Measurements from ENCODE around the gene SLC35C1. TPM values are rescaled to one million over a fixed set of nuclear protein-coding genes. Genes with fewer than 3 reads are reported as not detected.

The SLC35C1 gene
- total RNA-seq, 1 donor from 2014 or later, result 19.8 TPM

GRCh38 chr11:45777127-45777969 is 27.6 kb upstream of the SLC35C1 start:
- TF ChIP-seq, protein P1, sequence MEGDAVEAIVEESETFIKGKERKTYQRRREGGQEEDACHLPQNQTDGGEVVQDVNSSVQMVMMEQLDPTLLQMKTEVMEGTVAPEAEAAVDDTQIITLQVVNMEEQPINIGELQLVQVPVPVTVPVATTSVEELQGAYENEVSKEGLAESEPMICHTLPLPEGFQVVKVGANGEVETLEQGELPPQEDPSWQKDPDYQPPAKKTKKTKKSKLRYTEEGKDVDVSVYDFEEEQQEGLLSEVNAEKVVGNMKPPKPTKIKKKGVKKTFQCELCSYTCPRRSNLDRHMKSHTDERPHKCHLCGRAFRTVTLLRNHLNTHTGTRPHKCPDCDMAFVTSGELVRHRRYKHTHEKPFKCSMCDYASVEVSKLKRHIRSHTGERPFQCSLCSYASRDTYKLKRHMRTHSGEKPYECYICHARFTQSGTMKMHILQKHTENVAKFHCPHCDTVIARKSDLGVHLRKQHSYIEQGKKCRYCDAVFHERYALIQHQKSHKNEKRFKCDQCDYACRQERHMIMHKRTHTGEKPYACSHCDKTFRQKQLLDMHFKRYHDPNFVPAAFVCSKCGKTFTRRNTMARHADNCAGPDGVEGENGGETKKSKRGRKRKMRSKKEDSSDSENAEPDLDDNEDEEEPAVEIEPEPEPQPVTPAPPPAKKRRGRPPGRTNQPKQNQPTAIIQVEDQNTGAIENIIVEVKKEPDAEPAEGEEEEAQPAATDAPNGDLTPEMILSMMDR (IDR thresholded peaks at IDR 0.05; ENCODE audit: insufficient read depth, low read length, poor library complexity, severe bottlenecking), result no peak
- no peak for DNase-seq (ENCODE audit: low read depth)
- Histone ChIP-seq H3K27me3 (ENCODE audit: control insufficient read depth, insufficient read depth, low read length) (peaks cover 3% of the 10 kb centered on the region), H3K36me3 (ENCODE audit: control insufficient read depth, insufficient read depth, low read length) (no peaks in the 10 kb centered on the region), H3K4me3 (ENCODE audit: low read depth, low read length) (no peak overlapping the region)

GRCh38 chr11:45778341-45778740 is 26.6 kb upstream of the SLC35C1 start:
- TF ChIP-seq, protein P1 (IDR thresholded peaks at IDR 0.05; ENCODE audit: insufficient read depth, low read length, poor library complexity, severe bottlenecking), result no peak
- H3K4me3 ChIP-seq (ENCODE audit: low read depth, low read length), result no peak overlapping the region
- H3K36me3 ChIP-seq (ENCODE audit: control insufficient read depth, insufficient read depth, low read length), result no peaks in the 10 kb centered on the region
- DNase-seq (ENCODE audit: low read depth), result no peak
- peaks cover 3% of the 10 kb centered on the region for H3K27me3 ChIP-seq (ENCODE audit: control insufficient read depth, insufficient read depth, low read length)

DNA sequence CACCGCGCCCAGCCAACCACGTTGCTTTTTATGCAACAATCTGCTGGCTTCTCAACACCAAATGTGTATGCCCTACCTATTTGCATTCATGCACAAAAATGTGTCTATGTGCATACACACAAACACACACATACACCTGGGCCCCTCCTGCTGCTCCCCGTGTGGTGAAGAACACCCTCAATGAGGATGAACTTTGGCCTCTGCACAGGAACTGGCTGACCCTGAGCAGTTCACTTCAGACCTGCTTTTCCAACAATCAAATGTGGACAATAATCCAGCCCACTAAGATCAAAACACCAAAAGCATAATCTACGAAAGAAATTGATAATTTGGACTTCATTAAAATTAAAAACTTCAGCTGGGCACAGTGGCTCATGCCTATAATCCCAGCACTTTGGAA is 25.3 kb upstream of the SLC35C1 start:
- no peak for DNase-seq (ENCODE audit: low read depth)
- Histone ChIP-seq H3K4me3 (ENCODE audit: low read depth, low read length) (no peak overlapping the region), H3K27me3 (ENCODE audit: control insufficient read depth, insufficient read depth, low read length) (no peaks in the 10 kb centered on the region), H3K36me3 (ENCODE audit: control insufficient read depth, insufficient read depth, low read length) (no peaks in the 10 kb centered on the region)
- TF ChIP-seq, protein P1 (IDR thresholded peaks at IDR 0.05; ENCODE audit: insufficient read depth, low read length, poor library complexity, severe bottlenecking), result no peak

- no peaks in the 10 kb centered on the region for H3K36me3 ChIP-seq (ENCODE audit: control insufficient read depth, insufficient read depth, low read length)
- H3K27me3 ChIP-seq (ENCODE audit: control insufficient read depth, insufficient read depth, low read length), result no peaks in the 10 kb centered on the region
- H3K4me3 ChIP-seq (ENCODE audit: low read depth, low read length), result no peak overlapping the region
- TF ChIP-seq, protein P1 (IDR thresholded peaks at IDR 0.05; ENCODE audit: insufficient read depth, low read length, poor library complexity, severe bottlenecking), result no peak
- no peak for DNase-seq (ENCODE audit: low read depth)
Observed at GRCh38 chr11:45786272-45786671, 18.7 kb upstream of the SLC35C1 start.

DNA sequence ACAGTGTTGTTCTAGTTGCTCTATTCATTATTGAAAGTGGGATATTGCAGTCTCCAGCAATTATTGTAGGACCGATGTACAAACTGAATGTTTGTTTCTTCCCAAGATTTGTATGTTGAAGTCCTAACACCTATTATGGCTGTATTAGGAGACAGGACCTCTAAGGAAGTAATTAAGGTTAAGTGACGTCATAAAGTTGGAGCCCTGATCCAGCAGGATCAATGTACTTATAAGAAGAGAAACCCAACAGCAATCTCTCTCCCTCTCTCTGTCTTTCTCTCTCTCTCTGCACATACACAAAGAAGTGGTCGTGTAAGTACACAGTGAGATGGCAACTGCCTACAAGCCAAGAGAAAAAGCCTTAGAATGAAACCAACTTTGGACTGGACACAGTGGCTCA is 16.1 kb upstream of the SLC35C1 start:
- no peak for DNase-seq (ENCODE audit: low read depth)
- TF ChIP-seq, protein P1 (IDR thresholded peaks at IDR 0.05; ENCODE audit: insufficient read depth, low read length, poor library complexity, severe bottlenecking), result no peak
- Histone ChIP-seq H3K27me3 (ENCODE audit: control insufficient read depth, insufficient read depth, low read length) (no peaks in the 10 kb centered on the region), H3K4me3 (ENCODE audit: low read depth, low read length) (no peak overlapping the region), H3K36me3 (ENCODE audit: control insufficient read depth, insufficient read depth, low read length) (no peaks in the 10 kb centered on the region)

DNA sequence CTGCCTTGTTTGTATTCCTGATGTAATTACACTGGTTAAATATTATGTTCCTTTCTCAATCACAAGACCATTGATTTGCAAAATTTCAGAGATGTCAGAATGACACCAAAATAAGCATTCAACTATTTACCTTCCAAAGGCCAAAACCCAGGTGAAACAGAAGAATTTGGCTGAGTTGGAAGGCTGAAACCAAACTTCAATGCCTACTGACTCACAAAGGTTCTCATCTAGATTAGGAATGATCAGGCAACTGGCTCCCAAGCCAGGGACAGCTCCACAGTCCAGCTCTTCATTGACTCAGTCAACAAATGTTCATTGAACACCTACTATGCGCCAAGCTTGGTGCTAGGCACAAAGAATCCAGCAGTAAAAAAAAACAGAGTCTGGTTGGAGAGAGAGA is 13.4 kb upstream of the SLC35C1 start:
- Histone ChIP-seq H3K27me3 (ENCODE audit: control insufficient read depth, insufficient read depth, low read length) (no peaks in the 10 kb centered on the region), H3K4me3 (ENCODE audit: low read depth, low read length) (no peak overlapping the region), H3K36me3 (ENCODE audit: control insufficient read depth, insufficient read depth, low read length) (no peaks in the 10 kb centered on the region)
- no peak for DNase-seq (ENCODE audit: low read depth)
- TF ChIP-seq, protein P1 (IDR thresholded peaks at IDR 0.05; ENCODE audit: insufficient read depth, low read length, poor library complexity, severe bottlenecking), result no peak

Measured in kidney epithelial cell (primary cell).